NCI-H146 (cell line): ENCODE data around the gene CHODL.

ENCODE experiments used
- DNase-seq: peaks from one replicate; lab custom pipeline; 2025; lab: John Stamatoyannopoulos, UW

CHODL gene

DNA sequence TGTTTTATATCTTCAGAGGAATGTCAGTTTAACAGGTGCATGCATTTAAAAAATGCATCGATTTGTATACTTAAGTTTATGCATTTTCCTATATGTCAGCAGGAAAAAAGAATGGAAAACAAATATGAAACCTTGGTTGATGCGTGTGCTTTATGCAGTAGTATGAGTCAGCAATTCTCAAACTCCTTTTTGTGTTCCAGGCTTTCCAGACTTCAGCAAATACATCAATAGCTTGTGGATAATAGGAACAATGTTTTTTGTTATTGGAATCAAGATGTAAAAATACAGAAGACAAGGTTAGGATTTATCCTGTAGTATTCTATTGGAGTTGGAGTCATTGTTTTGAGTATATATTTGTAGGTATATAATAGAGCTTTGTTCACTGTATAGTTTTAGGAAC is 45.2 kb downstream of the CHODL start:
- no peak for DNase-seq

DNA sequence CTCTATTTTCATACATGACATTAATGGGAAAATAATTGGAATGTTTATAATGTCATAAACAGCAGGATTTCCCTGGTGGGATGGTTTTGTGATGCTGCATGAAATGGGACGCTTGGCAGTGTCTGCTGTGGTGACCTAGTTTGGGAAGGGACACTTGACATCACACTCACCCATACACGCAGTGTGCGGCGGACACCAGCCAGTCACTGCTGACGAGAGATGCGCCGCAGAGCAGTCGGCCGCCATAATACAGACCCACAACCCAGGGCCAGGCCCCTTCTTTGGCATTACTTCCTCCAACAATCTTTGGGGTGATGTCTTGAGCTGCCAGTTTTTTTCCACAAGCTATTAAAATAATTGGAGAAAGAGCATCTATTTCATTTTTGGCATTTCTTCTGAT is 49.5 kb downstream of the CHODL start:
- DNase-seq: no peak

DNA sequence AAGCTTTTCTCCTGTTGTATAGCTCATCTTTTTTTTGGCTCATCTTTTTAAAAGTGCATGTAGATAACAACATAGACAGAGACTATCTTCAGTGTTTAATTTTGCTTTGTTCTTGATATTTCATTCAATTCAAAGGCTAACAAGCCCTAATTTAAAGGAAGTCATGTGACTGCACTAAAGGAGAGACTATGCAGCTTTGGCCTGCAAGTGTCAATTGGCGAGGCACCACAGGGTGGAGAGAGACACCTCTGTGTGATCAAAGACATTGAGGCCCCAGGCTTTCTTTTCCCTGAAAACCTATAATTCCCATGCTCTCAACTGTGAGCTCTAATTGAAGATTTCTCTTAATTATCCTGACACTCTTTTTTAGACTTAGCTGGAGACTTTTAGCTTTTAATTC is 53.6 kb downstream of the CHODL start:
- no peak for DNase-seq
